NCI-H446 treated with DMSO at 0.1 percent for 48 hours (cell line): ENCODE measurements around the gene POFUT1.
"Not testable (repeated sequence)": the region's sequence is repeated elsewhere in the genome, so short reads cannot be mapped to it uniquely, and the experiment has no call there.

Experiments used
- DNase-seq: peaks from one replicate; lab custom pipeline; 2025; lab: John Stamatoyannopoulos, UW

The POFUT1 gene

DNA sequence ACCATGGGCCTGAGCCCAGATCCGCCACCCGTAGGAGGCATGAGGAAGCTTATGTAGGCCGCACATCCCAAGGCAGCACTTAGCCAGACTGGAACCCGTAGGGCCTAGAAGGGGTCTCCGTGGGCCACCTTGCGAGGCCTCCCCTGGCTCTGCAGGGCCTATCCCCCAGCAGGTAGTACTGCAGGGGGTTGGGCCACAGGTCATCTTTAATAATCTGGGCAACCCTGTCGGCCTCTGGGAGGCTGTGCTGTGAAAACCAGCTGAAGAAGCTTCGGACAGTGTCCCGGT is 18.6 kb upstream of the POFUT1 start:
- no peak for DNase-seq

- DNase-seq = no peak
Observed at GRCh38 chr20:32189691-32190615, 17.7 kb upstream of the POFUT1 start.

DNA sequence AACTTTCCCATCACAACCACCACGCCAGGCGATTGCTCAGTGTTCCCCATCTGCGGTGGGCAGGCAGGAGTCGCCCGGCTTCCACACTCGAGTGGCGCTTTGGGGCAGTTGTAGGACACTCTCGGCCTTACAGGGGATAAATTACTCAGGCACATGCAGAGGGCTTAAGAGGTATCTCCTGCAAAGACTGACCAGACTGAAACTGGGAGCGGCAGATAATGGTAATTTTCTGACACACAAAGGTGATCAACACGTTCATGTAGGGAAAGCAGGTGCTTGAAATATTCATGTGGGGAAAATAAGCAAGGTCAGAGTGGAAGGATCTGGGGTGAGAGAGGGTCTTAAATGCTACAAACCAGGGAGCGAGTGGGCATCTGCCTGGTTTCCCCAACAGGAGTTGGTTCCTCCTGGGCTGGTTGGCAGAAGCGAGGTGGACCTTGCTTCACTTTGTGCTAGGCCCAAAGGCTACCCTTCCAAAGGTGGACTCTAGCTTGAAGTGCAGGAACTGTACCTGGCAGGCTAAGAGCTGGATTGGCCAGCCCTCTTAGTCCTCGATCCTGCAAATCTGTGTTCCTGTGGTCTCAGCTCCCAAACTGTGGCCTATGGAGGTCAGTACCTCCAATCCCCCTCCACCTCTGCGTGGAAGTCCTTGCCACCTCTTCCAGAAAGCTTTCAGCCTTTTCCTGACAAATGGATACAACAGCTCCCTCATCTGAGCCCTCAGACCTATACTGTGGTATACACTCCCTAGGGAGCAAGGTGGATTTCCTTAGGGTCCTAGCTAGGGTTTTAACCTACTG is 16.9 kb upstream of the POFUT1 start:
- no peak for DNase-seq

DNA sequence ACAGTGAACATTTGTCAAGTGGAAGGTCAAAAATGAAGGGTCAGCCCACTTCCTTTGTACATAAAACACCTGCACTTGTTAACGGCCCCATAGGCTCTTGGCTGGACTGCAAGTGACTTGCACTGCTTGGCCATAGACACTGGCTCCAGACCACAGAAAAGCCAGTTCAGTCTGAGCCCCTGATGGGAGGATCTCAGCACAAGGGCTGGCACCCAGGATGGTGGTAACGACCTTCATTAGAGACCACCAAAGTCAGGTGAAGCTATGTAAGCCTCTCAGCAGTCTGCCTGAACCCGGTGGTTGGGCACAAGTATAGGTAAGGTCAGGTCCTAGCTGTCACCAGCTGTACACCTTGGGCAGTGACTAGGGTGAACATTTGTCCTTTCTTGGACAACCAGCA is 16.3 kb upstream of the POFUT1 start:
- DNase-seq = no peak

DNA sequence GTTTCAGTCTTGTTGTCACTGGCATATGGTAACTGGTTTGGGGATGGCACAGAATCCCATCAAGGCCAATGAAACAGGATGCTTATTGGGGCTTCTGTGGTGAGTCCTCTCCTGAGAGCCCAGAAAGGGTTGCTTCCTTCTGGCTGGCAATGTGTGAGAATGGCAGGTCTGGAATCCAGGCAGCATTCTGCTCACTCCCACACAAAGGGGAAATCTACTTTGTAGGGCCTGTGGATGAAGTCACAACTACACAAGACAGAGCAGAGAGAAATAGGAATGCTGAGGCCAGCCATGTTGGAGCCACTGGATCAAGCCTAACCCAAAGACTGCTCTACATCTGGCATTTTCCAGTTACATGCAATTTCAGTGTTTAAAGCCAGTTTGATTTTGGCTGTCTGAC is 15.8 kb upstream of the POFUT1 start:
- DNase-seq = no peak

- DNase-seq = no peak
Observed at GRCh38 chr20:32192698-32193097, 15.0 kb upstream of the POFUT1 start.

- DNase-seq = not testable (repeated sequence)
Observed at GRCh38 chr20:32193336-32193735, 14.3 kb upstream of the POFUT1 start.

DNA sequence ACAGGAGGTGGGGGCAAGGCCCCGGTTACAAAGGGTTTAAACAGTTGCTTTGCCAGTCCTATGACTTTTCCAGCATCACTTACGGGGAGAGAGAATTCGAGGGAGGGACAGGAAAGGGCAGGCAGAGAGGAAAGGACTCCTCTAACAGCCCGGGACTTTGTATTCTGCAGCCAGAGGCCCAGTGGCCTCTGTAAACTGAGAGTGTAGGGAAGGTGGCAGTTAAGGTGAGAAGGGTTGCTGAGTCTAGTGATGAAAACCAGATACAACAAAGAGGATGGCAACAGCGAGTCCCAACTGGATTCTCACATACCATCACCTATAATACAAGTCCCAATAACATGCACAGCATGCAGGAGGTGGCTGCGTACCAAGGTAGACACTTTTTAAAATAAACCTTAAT is 13.7 kb upstream of the POFUT1 start:
- DNase-seq = no peak

DNA sequence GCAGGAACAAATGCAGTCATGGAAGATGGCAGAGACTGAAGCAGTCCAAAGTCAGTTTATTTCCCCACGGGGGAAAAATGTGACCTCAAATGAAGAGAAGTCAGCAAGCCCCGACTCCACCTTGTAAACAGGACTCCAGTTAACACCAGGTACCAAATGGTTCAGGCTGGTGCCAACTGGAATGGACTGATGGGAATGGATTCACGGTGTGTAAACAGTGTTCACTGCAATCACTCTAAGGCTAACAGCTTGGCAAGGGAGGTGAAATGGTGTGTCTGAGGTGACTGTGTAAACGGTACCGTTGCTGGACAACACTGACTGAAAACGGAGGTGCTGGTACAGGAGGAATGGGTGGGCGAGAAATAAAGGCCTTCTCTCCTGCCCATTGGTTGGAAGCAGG is 12.1 kb upstream of the POFUT1 start:
- DNase-seq = no peak

GRCh38 chr20:32196613-32197012 is 11.1 kb upstream of the POFUT1 start:
- DNase-seq = not testable (repeated sequence)

- DNase-seq = not testable (repeated sequence)
Observed at GRCh38 chr20:32197136-32197535, 10.5 kb upstream of the POFUT1 start.

GRCh38 chr20:32199006-32199405 is 8.7 kb upstream of the POFUT1 start:
- no peak for DNase-seq

GRCh38 chr20:32201296-32201976 is 6.2 kb upstream of the POFUT1 start:
- no peak for DNase-seq

- no peak for DNase-seq
Observed at GRCh38 chr20:32201977-32202363, 5.7 kb upstream of the POFUT1 start.

- DNase-seq = no peak
Observed at GRCh38 chr20:32203356-32204204, 4.1 kb upstream of the POFUT1 start.

GRCh38 chr20:32204205-32205109 is 3.2 kb upstream of the POFUT1 start:
- no peak for DNase-seq

DNA sequence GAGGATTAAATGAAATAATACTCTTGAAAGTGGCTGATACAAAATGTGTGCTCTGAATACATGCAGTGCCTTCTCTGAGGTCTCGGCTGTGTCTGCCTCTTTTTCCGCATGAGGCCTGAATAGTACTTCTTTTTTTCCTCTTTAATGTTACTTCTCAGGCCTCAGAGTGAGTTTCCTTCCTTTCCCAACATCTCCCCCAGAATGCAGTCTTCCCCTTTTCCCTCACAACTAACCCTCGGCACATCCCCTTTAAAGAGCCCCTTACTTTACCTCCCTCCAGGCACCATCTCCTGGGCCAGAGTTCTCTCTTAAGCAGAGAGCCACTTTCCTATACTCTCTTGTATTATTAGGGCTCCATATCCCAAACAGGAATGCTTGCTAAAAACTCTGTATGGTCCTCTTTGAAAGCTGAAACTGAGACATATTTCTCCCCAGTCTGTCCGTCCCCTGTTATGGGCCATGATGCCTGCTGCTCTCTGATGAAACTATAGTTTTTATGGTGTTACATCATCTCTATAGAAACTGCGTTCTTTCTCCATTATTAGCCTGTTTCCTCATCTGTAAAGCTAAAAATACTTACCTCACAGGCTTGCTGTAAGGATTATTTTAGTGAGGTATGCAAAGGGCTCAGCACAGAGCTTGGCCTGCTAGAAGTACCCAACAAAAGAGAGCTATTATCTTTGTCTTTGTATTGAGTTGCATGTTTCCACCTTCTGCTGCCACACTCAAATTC is 2.4 kb upstream of the POFUT1 start:
- DNase-seq = no peak

- no peak for DNase-seq
Observed at GRCh38 chr20:32205843-32206759, 1.6 kb upstream of the POFUT1 start.
